ENCODE results near the gene KLF15.

KLF15 gene

GRCh38 chr3:126357295-126358037, at the start of gene KLF15:
KLF15 (minus strand) TSS chr3:126357408; CDS start chr3:126352922, 4,486 bp downstream.
- DNase-seq: peak; percentile 58 to 67

DNA sequence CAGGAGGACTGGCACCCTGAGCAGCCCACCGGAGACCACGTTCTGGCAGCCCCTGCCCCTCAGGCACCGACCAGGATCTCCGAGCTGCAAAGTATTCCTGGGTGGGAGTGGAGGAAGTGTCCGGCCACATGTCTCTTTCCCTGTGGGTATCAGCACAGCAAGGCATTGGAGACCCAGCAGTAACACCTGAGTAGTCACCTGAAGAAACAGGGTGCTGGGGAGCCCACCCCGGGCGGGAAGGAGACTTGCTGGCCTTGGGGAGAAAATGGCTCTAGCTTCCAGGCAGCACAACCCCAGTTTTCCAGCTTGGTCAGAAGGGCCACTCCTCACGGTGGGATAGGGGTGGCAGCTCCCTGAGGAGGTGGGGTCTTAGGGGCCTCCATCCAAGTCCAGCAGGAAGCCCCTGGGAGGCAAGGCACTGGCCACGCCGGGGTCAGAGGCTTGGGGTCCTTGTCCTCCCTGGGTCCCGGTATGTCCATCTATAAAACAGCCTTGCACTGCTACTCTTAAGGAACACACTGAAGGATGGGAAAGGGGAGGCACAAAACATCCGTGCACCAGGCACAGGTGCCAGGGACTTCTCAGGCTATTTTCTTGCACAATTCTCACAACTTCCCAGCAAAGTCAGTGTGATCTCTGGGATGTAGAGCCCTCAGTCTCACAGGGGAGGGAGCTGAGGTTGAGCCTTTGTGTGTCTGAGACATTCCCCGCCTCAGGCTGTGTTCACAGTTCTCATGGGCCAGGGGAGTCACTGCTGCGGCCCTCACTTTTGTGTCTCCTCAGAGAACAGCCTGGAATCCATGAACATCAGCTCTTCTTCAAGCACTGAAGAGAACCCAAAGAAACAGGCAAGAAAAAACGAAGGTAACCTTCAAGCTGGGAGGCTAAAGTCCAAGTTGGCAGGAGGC, 49.4 kb upstream of the KLF15 start:
- no peak for DNase-seq

GRCh38 chr3:126402666-126403302, 45.6 kb upstream of the KLF15 start:
- no peak for DNase-seq

GRCh38 chr3:126402178-126402577, 45.0 kb upstream of the KLF15 start:
- no peak for DNase-seq

- no peak for DNase-seq
These were observed 44.5 kb upstream of the KLF15 start for GRCh38 chr3:126401611-126402160.

DNA sequence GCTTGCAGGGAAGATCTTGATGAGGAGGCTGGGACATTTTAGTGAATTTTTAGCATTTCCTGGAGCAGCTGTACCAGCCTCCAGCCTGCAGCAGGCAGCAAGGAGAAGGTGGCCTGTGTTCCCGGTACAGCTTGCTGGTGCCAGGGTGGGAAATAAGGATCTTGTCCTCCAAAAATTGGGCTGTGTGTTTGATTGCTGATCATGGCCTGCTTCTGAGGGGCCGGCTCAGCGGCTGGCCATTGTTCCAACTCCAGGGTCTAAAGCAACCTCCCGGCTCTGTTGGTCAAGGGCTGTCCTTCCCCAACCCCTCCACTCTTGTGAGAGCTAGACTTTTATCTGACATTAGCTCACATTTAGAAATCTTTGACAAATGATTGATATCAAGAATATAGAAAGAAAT, 42.5 kb upstream of the KLF15 start:
- no peak for DNase-seq

DNA sequence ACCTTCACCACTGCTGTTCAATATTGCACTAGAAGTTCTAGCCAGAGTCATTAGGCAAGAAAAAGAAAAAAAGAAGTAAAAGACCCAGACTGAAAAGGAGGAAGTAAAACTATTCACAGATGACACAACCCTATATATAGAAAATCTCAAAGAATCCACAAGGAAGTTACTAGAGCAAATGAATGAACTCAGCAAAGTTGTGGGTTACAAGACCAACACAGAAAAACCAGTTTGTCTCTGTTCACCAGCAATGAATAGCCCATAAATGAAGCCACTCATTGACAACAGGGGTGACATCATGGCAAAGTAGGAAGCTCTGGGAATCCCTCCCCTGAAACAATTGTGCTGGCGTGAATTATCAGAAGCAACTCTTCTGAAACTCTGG, 42.1 kb upstream of the KLF15 start:
- no peak for DNase-seq

GRCh38 chr3:126398423-126399350, 41.5 kb upstream of the KLF15 start:
- DNase-seq: no peak

DNA sequence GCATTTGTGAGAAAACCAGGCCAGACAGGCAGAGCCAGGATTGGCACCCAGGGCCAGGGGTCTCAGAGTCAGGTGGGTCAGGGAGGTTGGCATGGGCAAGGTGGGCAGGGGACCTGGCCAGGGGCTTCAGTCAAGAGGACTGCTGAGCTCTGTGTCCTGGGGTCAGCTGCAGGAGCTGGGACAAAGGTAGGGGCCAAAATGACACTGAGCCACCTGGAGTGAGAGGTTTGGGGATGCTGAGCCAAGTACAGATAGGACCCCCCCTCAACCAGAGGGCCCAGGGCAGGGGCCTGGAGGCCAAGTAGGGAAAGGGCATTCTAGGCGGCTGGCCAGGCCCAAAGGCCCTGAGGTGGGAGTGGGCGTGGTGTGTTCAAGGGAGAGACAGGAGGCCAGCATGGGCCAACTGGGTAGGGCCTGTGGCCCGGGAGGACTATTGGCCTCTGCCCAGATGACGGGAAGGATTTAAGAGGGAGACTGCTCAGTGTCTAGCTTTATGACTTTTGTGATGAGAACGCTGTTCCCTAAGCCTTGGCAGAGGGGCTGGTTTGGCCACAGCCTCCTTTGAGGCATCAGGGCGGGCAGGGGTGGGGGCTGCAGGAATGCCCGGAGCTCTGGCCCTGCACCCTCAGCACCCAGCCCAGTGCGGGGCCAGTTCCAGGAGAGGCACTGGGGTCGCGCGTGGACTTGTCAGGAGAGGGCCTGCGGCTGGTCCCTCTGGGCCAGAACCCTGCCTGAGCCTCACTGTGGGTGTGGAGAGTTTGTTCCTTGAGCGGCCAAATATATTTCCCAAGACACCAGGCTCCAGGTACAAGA, 40.6 kb upstream of the KLF15 start:
- no peak for DNase-seq

DNA sequence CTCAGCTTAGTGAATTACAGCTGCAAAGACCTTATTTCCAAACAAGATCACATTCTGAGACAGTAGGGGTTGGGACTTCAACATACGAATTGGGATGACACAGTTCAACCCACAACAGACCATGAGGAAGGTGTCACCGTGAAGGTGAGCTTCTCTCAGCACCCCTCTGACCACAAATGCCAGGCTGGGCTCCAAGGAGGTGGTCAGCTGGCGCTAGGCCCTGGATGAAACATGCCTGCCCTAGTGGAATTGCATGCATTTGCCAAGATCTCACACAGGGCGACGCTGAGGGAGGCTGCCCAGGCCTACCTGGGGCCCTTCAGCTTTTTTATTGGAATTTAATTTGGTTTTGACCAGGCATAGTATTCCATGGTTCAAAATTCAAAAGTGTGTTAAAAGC, 39.3 kb upstream of the KLF15 start:
- no peak for DNase-seq

GRCh38 chr3:126395846-126396513, 38.8 kb upstream of the KLF15 start:
- no peak for DNase-seq

- no peak for DNase-seq
These were observed 37.7 kb upstream of the KLF15 start for GRCh38 chr3:126394977-126395321.

DNA sequence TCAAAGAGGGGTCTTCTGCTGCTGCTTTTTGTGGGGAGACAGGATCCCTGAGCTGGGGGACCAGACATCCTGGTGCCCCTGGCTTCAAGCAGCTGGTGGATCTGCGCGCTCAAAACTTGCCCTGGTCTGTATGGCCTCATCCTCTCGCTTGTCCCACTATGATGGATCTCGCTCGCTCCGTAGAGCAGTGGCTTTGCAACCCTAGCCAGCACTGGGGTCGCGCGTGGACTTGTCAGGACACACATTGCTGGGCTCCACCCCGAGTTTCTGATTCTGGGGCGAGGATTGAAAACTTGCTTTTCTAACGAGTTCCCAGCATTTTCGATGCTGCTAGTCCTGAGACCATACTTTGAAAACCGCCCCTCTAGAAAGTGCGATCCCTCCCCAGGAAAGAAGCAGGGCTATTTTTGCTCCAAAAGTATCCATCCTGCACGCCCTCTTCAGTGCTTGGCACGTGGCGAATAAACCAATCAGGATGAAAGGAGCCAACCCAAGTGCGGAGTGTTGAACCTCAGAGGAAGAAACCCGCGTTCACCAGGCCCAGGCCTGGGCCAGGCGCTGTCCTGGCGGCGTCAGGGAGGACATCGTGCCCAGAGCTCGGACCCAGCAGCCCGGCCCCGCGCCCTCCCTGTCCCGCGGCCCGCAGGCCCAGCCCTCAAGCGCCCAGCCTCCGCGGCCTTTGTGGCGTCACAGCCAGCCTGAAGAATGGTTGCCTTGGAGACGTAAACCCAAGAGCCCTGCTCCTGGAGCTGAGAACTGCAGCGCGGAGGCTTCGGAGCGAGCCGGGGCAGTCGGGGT, 37.2 kb upstream of the KLF15 start, which contains the start of gene CFAP100:
CFAP100 (plus strand) TSS at position 731 of the 798 bp plus-strand sequence. CDS start 1,092 bp downstream, outside the sequence.
- DNase-seq: no peak

DNA sequence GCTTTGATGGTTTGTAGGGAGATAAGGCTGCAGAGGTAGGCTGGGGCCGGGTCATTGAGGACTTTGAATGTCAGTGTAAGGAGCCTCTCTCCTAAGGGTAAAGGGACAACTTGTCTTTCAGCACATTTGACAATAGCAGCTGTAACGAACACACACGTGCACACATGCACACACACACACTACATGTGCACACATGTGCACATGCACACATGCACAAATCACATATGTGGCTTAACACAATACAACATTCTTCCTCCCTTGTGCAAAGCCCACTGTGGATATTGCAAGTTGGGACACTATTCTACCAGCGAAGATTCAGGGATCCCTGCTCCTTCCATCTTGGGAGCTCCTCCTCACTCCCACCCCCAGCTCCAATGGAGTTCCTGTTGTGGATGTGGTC, 36.4 kb upstream of the KLF15 start:
- no peak for DNase-seq

DNA sequence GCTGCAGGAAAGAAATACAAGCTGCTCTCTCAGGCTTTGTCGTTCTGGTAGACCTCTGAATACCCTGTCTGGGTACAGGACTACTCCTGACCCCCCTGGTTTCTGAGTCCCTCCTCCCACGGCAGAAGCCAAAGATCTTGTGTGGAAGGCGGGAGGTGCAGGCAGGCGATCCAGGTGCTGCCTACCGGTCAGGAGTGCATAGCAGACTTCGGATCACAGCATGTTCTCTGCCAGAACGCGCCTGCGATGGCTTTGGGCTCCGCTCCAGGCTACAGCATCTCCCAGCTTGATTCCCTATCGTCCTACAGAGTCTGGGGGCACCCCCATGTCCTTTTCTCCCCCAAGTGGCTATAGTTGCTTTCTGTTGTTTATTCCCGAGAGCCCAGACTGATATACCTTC, 35.0 kb upstream of the KLF15 start:
- no peak for DNase-seq

DNA sequence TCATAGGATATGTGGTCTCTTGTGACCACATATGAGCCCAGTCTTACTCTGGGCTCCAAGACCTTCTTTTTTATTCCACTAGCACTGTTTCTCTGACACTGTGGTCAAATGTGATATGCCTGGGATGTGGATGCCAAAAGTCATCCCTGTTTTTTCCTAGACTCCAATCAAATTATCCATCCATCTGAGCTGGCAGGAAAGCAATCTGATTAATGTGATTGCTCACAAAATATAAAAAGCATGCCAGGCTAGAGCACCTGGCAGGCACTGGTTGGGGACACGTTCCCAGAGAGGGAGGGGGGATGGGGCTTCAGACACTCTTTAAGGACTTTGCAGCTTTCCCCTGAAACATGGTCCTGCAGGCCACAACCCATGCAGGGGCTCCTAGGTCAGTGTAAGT, 34.4 kb upstream of the KLF15 start:
- DNase-seq: no peak

DNA sequence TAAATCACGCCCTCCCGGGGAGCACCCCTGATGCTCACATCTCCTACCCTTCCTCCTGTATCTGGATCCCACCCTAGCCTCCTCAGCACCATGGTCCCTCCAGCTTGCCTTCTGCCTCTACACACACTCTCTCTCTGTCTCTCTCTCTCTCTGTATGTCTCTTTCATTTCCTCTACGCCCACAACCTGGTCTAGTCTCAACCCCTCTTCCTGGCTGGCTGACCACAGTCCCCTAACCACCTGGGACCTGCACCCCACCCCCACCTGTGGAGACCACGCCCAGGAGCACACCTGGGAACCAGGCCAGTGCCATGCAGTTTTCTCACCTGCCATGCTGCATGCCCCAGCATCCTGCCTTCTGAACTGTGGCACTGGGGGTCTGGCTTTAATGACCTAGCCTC, 33.5 kb upstream of the KLF15 start:
- no peak for DNase-seq

DNA sequence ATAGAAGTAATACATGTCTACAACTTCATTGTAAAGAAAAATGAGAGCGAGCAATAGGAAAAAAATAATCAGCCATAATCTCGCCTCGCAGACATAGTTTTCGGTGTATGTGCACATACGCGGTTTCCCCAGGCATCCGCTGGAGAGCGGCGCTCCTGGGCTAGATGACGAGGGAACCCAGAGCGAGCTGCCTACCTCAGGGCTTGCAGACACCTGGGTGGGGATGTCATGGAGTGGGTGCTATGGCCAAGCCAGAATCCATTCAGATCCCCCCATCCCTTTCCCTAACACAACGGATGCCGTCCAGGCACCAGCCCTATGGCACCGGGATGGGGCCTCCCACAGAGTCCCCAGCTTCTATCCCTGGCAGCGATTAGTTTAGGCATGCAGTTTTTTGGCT, 33.0 kb upstream of the KLF15 start:
- no peak for DNase-seq

GRCh38 chr3:126389794-126390146, 32.6 kb upstream of the KLF15 start:
- no peak for DNase-seq

Data from SHP77 (cell line).